Astrocyte (in vitro differentiated cells and primary cell): ENCODE results near the gene ASAP2.

Experiments used
- EZH2 ChIP-seq: IDR thresholded peaks from 2 replicates; pipeline ENCODE4 v1.6.1; 2012; ENCODE audit warnings: mild to moderate bottlenecking, low read length, inconsistent platforms; ENCODE audit not compliant: insufficient read depth
- TF ChIP-seq, protein P1 (sequence below): IDR thresholded peaks from 2 replicates; pipeline ENCODE4 v1.5.1; 2011; ENCODE audit warnings: low read depth, mild to moderate bottlenecking, inconsistent platforms, low read length, moderate library complexity; ENCODE audit not compliant: insufficient read depth

- TF ChIP-seq, protein P1, sequence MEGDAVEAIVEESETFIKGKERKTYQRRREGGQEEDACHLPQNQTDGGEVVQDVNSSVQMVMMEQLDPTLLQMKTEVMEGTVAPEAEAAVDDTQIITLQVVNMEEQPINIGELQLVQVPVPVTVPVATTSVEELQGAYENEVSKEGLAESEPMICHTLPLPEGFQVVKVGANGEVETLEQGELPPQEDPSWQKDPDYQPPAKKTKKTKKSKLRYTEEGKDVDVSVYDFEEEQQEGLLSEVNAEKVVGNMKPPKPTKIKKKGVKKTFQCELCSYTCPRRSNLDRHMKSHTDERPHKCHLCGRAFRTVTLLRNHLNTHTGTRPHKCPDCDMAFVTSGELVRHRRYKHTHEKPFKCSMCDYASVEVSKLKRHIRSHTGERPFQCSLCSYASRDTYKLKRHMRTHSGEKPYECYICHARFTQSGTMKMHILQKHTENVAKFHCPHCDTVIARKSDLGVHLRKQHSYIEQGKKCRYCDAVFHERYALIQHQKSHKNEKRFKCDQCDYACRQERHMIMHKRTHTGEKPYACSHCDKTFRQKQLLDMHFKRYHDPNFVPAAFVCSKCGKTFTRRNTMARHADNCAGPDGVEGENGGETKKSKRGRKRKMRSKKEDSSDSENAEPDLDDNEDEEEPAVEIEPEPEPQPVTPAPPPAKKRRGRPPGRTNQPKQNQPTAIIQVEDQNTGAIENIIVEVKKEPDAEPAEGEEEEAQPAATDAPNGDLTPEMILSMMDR: no peak
- TF ChIP-seq EZH2: no peak
These were observed 100.3 kb downstream of the ASAP2 start for GRCh38 chr2:9306911-9307310.
